Measurements from ENCODE around the gene MTMR12. TPM values are rescaled to one million over a fixed set of nuclear protein-coding genes. Genes with fewer than 3 reads are reported as not detected.

MTMR12 gene
- total and polyA plus RNA-seq, 2 of the 4 experiments (the other 2 are of a cell fraction): 11.1 to 21.3 TPM

DNA sequence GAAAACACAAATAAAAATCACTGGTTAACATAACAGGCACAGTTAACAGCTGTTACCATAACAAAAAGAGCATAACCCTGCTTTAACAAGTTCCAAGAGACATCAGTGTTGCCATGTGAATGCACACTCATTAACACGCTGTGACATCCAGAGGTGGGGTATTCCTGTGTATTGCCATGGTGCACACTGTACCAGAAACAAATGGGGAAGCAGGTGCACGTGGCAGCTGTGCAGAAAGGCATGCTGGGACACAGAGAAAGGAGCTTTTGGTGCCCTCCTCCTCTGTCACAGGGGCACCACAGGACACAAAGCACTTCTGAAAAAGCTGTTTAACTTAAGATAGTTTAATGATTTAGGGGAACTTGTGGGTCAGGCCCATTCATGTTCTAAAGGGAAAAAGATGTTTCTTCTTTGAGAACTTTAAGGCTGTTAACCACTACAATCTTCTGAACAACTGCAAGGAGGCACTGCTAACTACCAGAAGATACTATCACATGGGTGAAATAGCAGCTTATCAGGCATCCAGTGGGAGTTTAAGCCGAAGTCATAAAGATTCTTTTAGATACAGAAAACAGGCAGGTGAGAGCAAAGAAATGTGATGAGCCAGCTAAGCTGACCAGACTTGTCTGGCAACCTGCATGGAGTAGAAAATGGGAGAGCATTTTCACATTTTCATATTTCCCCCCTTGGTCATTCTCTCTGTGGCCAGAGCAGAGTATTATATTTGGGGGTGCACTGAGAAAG is 82.2 kb downstream of the MTMR12 start:
- in situ Hi-C loops (cut with MboI; ENCODE audit: low sequenced_read_pairs): no loop called here
- Histone ChIP-seq H4K5ac (ENCODE audit: low read depth, low read length) (no peak overlapping the region), H4K20me1 (ENCODE audit: insufficient read depth, low read length) (0 out of 2 replicates have a peak, but pooled peaks cover 11% of the 10 kb centered on the region), H3K9ac (ENCODE audit: low read depth, low read length) (no peak overlapping the region), H3K9me1 (ENCODE audit: insufficient read depth, low read length) (peaks cover 7% of the 10 kb centered on the region), H2BK5ac (ENCODE audit: low read depth, low read length, poor library complexity, severe bottlenecking) (no peak overlapping the region), H3K23ac (ENCODE audit: low read depth, low read length) (no peak overlapping the region), H3K4me1 (ENCODE audit: control insufficient read depth, insufficient read depth, low read length) (peaks cover 10% of the 10 kb centered on the region), H3K56ac (ENCODE audit: extremely low read depth, insufficient read depth, low read length) (no peak overlapping the region), H3K27me3 (ENCODE audit: control insufficient read depth, insufficient read depth, low read length) (no peaks in the 10 kb centered on the region), H3K27ac (ENCODE audit: insufficient read depth, low read length) (no peak overlapping the region), H2AK5ac (ENCODE audit: low read depth, low read length) (no peak overlapping the region), H3K14ac (replicated peaks; ENCODE audit: low read depth, low read length) (no peak overlapping the region), H3K9me3 (ENCODE audit: control insufficient read depth, insufficient read depth, low read length) (no peaks in the 10 kb centered on the region), H2AFZ (replicated peaks; ENCODE audit: low read length, poor library complexity) (no peak overlapping the region), H4K8ac (ENCODE audit: low read depth in 2 of 2, low read length in 2 of 2) (no peak overlapping the region), H4K91ac (ENCODE audit: insufficient read depth, low read depth, low read length) (no peak overlapping the region), H3K79me1 (ENCODE audit: low read depth in 1 of 2, low read length in 2 of 2) (0 out of 4 replicates have a peak, but pooled peaks cover 0 to 4% of the 10 kb centered on the region in 2 experiments), H2BK15ac (ENCODE audit: low read depth, low read length) (no peak overlapping the region), H2BK120ac (ENCODE audit: low read depth, low read length) (no peak overlapping the region), H3K4me2 (ENCODE audit: low read depth, low read length) (no peak overlapping the region), H3K36me3 (ENCODE audit: control insufficient read depth, insufficient read depth, low read length) (peaks cover 14% of the 10 kb centered on the region; the same call in 1 of the 2 replicates), H2AK9ac (replicated peaks; ENCODE audit: low read depth, low read length, poor library complexity) (no peak overlapping the region), H3K4ac (ENCODE audit: low read depth, low read length) (no peak overlapping the region), H3K4me3 (ENCODE audit: insufficient read depth, low read depth, low read length) (no peak overlapping the region), H2BK20ac (ENCODE audit: low read depth, low read length) (no peak overlapping the region), H3K18ac (ENCODE audit: low read depth, low read length) (no peak overlapping the region)
- BruUV-seq (replicated peaks): no TSS peak
- POLR2A ChIA-PET (ENCODE audit: unreplicated experiment): no interaction called here
- ATAC-seq (ENCODE audit: low read depth) (no peak), DNase-seq (no peak)
- dilution Hi-C loops (cut with HindIII; ENCODE audit: low sequenced_read_pairs, unreplicated experiment): no loop called here
- no CpG with 5 or more reads among the region's 3 CpGs for WGBS, 2 experiments (ENCODE audit: extremely low coverage in 2 of 2, insufficient read length in 1 of 2)
- TF ChIP-seq MAFK (IDR thresholded peaks at IDR 0.05; ENCODE audit: low read depth, low read length): no peak
- intact Hi-C loops (cut with micrococcal nuclease): loop anchor here (5.0 kb wide), 6 partner anchors 82 to 1192 kb away; partner anchors contain the start of genes MTMR12 and SUB1
- CTCF ChIA-PET: interaction anchor here (0.7 kb wide), 1 partner anchor 77 kb away, joined by 3 read pairs; no protein-coding TSS in a partner anchor

All from IMR-90 (cell line).